GM12878 (cell line): ENCODE results near the gene LMNB1. TPM values are rescaled to one million over a fixed set of nuclear protein-coding genes. Genes with fewer than 3 reads are reported as not detected.
"Not testable (repeated sequence)": the region's sequence is repeated elsewhere in the genome, so short reads cannot be mapped to it uniquely, and the experiment has no call there.

Experiments
- ATAC-seq: fragments of 200-7000 bp; cut with Tn5 transposase; 3 replicates; pipeline ENCODE4 v1.9.1; 2020; ENCODE audit warnings: mild to moderate bottlenecking, moderate library complexity
- BruUV-seq: library from RNA; stranded (reverse); fragments of 400-500 nt; replicated peaks from 2 replicates; lab custom pipeline; 2021; lab: Mats Ljungman, UMichigan
- CTCF ChIA-PET: fragments of 300-600 bp; sonication (Branson Sonifier 250); formaldehyde crosslinking; extraction: SDS; loops from one replicate; lab custom pipeline; 2021; ENCODE audit warnings: inconsistent platforms; lab: Yijun Ruan, JAX
- POLR2A ChIA-PET: fragments of 350-600 bp; formaldehyde crosslinking; extraction: SDS; loops from one replicate; lab custom pipeline; 2021; ENCODE audit warnings: inconsistent platforms; lab: Charles Lee
- RAD21 ChIA-PET: fragments of 300-600 bp; sonication (Branson Sonifier 250); formaldehyde crosslinking; loops from one replicate; lab custom pipeline; 2023; ENCODE audit warnings: antibody characterized with exemption; ENCODE audit not compliant: unreplicated experiment; lab: Charles Lee
- SMC1A ChIA-PET: fragments of 300-600 bp; sonication (Branson Sonifier 250); formaldehyde crosslinking; loops from one replicate; lab custom pipeline; 2023; ENCODE audit not compliant: unreplicated experiment, uncharacterized antibody; lab: Charles Lee
- DNase-seq: peaks from one replicate; pipeline ENCODE4 v3.0.0-alpha.2; 2011; ENCODE audit warnings: low read depth, low spot score
- FAIRE-seq: peaks from 3 replicates; lab custom pipeline; 2011; peaks lifted over from hg19 to GRCh38; lab: Jason Lieb, UNC
- H2AFZ ChIP-seq: 2 replicates; pipeline ENCODE4 v1.6.0; 2011; ENCODE audit warnings: low read depth, low read length, control low read depth; ENCODE audit not compliant: control insufficient read depth
- H3K27ac ChIP-seq: 2 replicates; pipeline ENCODE4 v1.5.1; 2011; ENCODE audit warnings: control low read depth; ENCODE audit not compliant: control insufficient read depth, insufficient read depth
- H3K27me3 ChIP-seq, 2 experiments: replicated peaks in 1 of 2; 2 replicates each; pipeline versions ENCODE4 v1.6.0 to v1.6.1; 2011; ENCODE audit warnings: low read length in 1 of 2; ENCODE audit not compliant: control insufficient read depth in 2 of 2, insufficient read depth in 2 of 2
- H3K36me3 ChIP-seq, 2 experiments: 2 replicates each; pipeline ENCODE4 v1.5.1; 2011; ENCODE audit warnings: low read length in 1 of 2; ENCODE audit not compliant: control insufficient read depth in 2 of 2, insufficient read depth in 2 of 2
- H3K4me1 ChIP-seq: 2 replicates; pipeline ENCODE4 v1.6.1; 2011; ENCODE audit warnings: mild to moderate bottlenecking, low read length, moderate library complexity, mixed read lengths; ENCODE audit not compliant: control insufficient read depth, insufficient read depth
- H3K4me2 ChIP-seq: 2 replicates; pipeline ENCODE4 v1.6.0; 2011; ENCODE audit warnings: control low read depth; ENCODE audit not compliant: control insufficient read depth, insufficient read depth
- H3K4me3 ChIP-seq: fragments of 200-600 bp; sonication (generic); 2 replicates; pipeline ENCODE4 v1.5.1; 2016
- H3K79me2 ChIP-seq: 2 replicates; pipeline ENCODE4 v1.6.0; 2011; ENCODE audit warnings: low read length; ENCODE audit not compliant: control insufficient read depth, insufficient read depth
- H3K9ac ChIP-seq: 2 replicates; pipeline ENCODE4 v1.8.0; 2011; ENCODE audit warnings: low read length, control low read depth, mixed read lengths; ENCODE audit not compliant: control insufficient read depth, insufficient read depth
- H3K9me3 ChIP-seq: replicated peaks from 3 replicates; pipeline ENCODE4 v1.5.1; 2011; ENCODE audit warnings: mild to moderate bottlenecking, low read length; ENCODE audit not compliant: control insufficient read depth, insufficient read depth
- H4K20me1 ChIP-seq: 2 replicates; pipeline ENCODE4 v1.6.0; 2011; ENCODE audit not compliant: control insufficient read depth, insufficient read depth
- KAT2A ChIP-seq: conservative IDR thresholded peaks from 2 replicates; pipeline ENCODE4 v1.6.1; 2011; ENCODE audit warnings: low read depth, low read length; ENCODE audit not compliant: control insufficient read depth
- MTA3 ChIP-seq: IDR thresholded peaks from 2 replicates; pipeline ENCODE4 v1.6.1; 2012; ENCODE audit warnings: low read length, inconsistent platforms, borderline replicate concordance
- POU2F2 ChIP-seq: IDR thresholded peaks from 3 replicates; pipeline ENCODE4 v1.6.1; 2011; ENCODE audit warnings: low read depth, mild to moderate bottlenecking, low read length, borderline replicate concordance
- RAD51 ChIP-seq: fragments of 450-650 bp; IDR thresholded peaks from 2 replicates; pipeline ENCODE4 v1.6.1; 2016; ENCODE audit warnings: moderate library complexity, mild to moderate bottlenecking, inconsistent platforms
- SKIL ChIP-seq: fragments of 450-650 bp; IDR thresholded peaks from 2 replicates; pipeline ENCODE4 v1.6.1; 2017; ENCODE audit warnings: mild to moderate bottlenecking, low read depth, inconsistent platforms; ENCODE audit not compliant: poor library complexity, severe bottlenecking
- SMAD5 ChIP-seq: IDR thresholded peaks from 2 replicates; pipeline ENCODE4 v1.6.1; 2016; ENCODE audit warnings: antibody characterized with exemption, low read depth
- SPI1 ChIP-seq: IDR thresholded peaks from 2 replicates; pipeline ENCODE4 v1.6.1; 2011; ENCODE audit warnings: low read depth, mild to moderate bottlenecking, low read length, moderate library complexity, borderline replicate concordance; ENCODE audit not compliant: insufficient read depth
- TAF1 ChIP-seq: IDR thresholded peaks from 2 replicates; pipeline ENCODE4 v1.6.1; 2011; ENCODE audit warnings: mild to moderate bottlenecking, low read depth, low read length, borderline replicate concordance
- ZNF274 ChIP-seq: IDR thresholded peaks from one replicate; pipeline ENCODE4 v1.8.0; 2011; ENCODE audit not compliant: insufficient read length, insufficient read depth
- WGBS: methylation state at CpG from one replicate; pipeline ENCODE4 v1.1.6; 2016; ENCODE audit warnings: low lambda C conversion rate; ENCODE audit not compliant: insufficient replicate concordance, insufficient coverage; ENCODE audit errors: missing lambda C conversion rate; 5-methylcytosine and 5-hydroxymethylcytosine counted together
- in situ Hi-C: fragments of 300-500 bp; cut with MboI; formaldehyde crosslinking; loops from 9 replicates; pipeline ENCODE4 v1.14.3; 2018; ENCODE audit warnings: mixed read lengths
- intact Hi-C: fragments of 100-400 bp; cut with micrococcal nuclease; formaldehyde crosslinking; loops from one replicate; pipeline ENCODE4 v1.14.2; 2022; ENCODE audit not compliant: unreplicated experiment
- polyA plus RNA-seq, 11 experiments: library from polyadenylated mRNA; depleted of rRNA in 4 of 11; unstranded in 6 of 11; stranded (reverse) in 5 of 11; fragments of >200 nt; fragmentation: Nextera tagmentation in 4 of 11; fragmentation: Illumina TruSeq in 1 of 11; extraction: Ambion mirVana in 4 of 11; extraction: Trizol in 1 of 11; gene quantifications; 1 replicate in 1 of 11; 2 replicates in 10 of 11; pipeline versions ENCODE4 v1.2.1 to v1.2.3, GENCODE V29; 2011 to 2016; ENCODE audit warnings: inconsistent platforms in 2 of 11, missing spikeins in 2 of 11, low read depth in 1 of 11
- total RNA-seq, 4 experiments: library from RNA; depleted of rRNA in 3 of 4; stranded (reverse); fragments of >200 nt in 3 of 4; fragmentation: Illumina TruSeq in 1 of 4; extraction: Trizol in 1 of 4; gene quantifications; 2 replicates each; pipeline versions ENCODE4 v1.2.1 to v1.2.3, GENCODE V29; 2013 to 2021

LMNB1 gene
- total and polyA plus RNA-seq, 10 of the 15 experiments (the other 5 are each of a cell fraction or from before 2014, with no cell fraction given) = 7.0 to 185 (median 86.4) TPM

DNA sequence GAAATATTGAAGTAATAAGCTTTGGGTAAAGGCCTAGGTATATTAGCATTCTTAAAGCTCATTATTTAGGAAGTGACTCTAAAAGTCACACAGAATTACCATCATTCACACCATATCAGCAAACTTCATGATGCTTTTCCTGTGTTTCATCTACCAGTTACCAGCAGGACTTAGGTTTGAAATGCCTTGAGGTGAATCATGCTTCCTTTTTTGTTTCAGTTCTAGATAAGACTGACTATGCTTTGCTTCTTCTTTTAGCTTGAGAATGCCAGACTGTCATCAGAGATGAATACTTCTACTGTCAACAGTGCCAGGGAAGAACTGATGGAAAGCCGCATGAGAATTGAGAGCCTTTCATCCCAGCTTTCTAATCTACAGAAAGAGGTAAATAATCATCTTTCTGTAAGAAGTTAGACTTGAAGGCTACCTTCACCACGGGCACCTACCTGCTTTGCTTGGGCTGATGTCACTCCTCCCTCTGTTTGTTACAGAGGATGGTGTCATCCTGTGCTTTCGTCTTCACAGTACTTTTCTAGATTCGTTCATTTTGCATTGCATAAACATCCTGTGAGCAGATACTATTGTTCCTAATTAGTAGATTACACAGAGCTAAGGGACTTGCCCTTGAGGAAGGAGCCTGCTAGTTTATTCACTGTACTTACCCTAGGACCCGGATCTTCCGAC, 34.7 kb downstream of the LMNB1 start (continued):
- TF ChIP-seq KAT2A (no peak), SMAD5 (no peak), ZNF274 (no peak)

DNA sequence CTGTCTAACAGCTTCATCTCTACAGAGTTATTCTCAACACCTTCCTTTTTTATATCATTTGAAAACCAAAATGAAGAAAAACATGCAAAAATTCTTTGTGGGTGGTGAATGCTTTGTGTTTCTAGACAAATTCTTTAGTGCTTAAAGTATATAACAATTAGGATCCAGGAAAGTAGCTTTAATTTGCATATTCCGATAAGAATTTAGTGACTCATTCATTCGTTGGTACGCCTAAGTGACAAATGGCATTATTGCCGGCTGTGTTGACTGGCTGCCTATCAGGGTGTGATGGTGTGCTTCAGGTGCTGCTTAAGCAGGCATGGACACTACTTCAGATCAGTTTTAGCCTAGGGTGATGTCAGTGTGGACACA, 35.2 kb downstream of the LMNB1 start:
- Histone ChIP-seq H3K27me3 (no peaks in the 10 kb centered on the region), H3K9ac (no peak overlapping the region), H3K27ac (no peak overlapping the region), H3K4me1 (no peaks in the 10 kb centered on the region), H3K79me2 (peaks cover 3% of the 10 kb centered on the region), H3K4me3 (no peak overlapping the region), H3K36me3 (peaks cover 22 to 48% of the 10 kb centered on the region in 2 experiments), H4K20me1 (no peaks in the 10 kb centered on the region; the same call in 1 of the 2 replicates), H2AFZ (no peak overlapping the region), H3K4me2 (no peak overlapping the region), H3K9me3 (no peaks in the 10 kb centered on the region)
- intact Hi-C loops (no loop called here), in situ Hi-C loops (no loop called here)
- ChIA-PET CTCF (interaction anchor here (1.1 to 3.7 kb wide), 7 partner anchors 10 to 154 kb away, joined by 3 to 54 read pairs (median 4); no protein-coding TSS in a partner anchor), POLR2A (interaction anchor here (0.7 to 1.9 kb wide), 2 partner anchors 15 to 127 kb away, joined by 3 to 7 read pairs; no protein-coding TSS in a partner anchor), SMC1A (interaction anchor here (0.9 to 4.8 kb wide), 4 partner anchors 9 to 501 kb away, joined by 3 to 38 read pairs (median 6); no protein-coding TSS in a partner anchor), RAD21 (interaction anchor here (1.0 to 1.5 kb wide), 2 partner anchors 26 to 135 kb away, joined by 3 to 5 read pairs; no protein-coding TSS in a partner anchor)
- no peak for TF ChIP-seq POU2F2
- TF ChIP-seq MTA3 = no peak
- no peak for TF ChIP-seq TAF1
- no peak for TF ChIP-seq RAD51
- no peak for TF ChIP-seq SKIL
- no peak for TF ChIP-seq SPI1
- WGBS = 74% methylated on average over 4 of the region's 4 CpGs
- BruUV-seq = no TSS peak
- FAIRE-seq = no peak
- no peak for DNase-seq
- ATAC-seq = no peak

DNA sequence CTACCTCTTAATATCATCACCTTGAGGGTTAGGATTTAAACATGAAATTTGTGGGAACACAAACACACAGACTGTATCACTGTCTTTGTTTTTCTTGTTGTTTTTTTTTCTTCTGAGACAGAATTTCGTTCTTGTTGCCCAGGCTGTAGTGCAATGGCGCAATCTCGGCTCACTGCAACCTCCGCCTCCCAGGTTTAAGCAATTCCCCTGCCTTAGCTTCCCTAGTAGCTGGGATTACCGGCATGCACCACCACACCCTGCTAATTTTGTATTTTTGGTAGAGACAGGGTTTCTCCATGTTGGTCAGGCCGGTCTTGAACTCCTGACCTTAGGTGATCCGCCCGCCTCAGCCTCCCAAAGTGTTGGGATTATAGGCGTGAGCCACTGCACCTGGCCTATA, 36.9 kb downstream of the LMNB1 start:
- ChIA-PET POLR2A (interaction anchor here (0.9 kb wide), 1 partner anchor 36 kb away, joined by 4 read pairs; no protein-coding TSS in a partner anchor), RAD21 (interaction anchor here (0.7 to 1.4 kb wide), 2 partner anchors 36 to 68 kb away, joined by 3 read pairs; no protein-coding TSS in a partner anchor), SMC1A (interaction anchor here (0.8 to 1.3 kb wide), 4 partner anchors 12 to 138 kb away, joined by 3 read pairs; no protein-coding TSS in a partner anchor), CTCF (interaction anchor here (0.6 to 0.7 kb wide), 3 partner anchors 138 to 422 kb away, joined by 3 read pairs; no protein-coding TSS in a partner anchor)
- H3K4me1 ChIP-seq, BruUV-seq, H3K9me3 ChIP-seq, H3K79me2 ChIP-seq, DNase-seq, H4K20me1 ChIP-seq, H3K4me2 ChIP-seq, H3K4me3 ChIP-seq, ATAC-seq, H3K27me3 ChIP-seq, in situ Hi-C loops, H2AFZ ChIP-seq, H3K27ac ChIP-seq, H3K9ac ChIP-seq, intact Hi-C loops, FAIRE-seq: not testable (repeated sequence)
- WGBS = 94% methylated on average over 9 of the region's 9 CpGs
- peaks cover 21 to 48% of the 10 kb centered on the region in 2 experiments for H3K36me3 ChIP-seq
